ENCODE data around the gene AP1M1. TPM values are rescaled to one million over a fixed set of nuclear protein-coding genes. Genes with fewer than 3 reads are reported as not detected.

AP1M1 gene
- total RNA-seq, 2 donors from 2014 or later, result 54.8 to 70.2 TPM

GRCh38 chr19:16266586-16266942, 68.9 kb downstream of the AP1M1 start:
- Histone ChIP-seq H3K36me3 (no peaks in the 10 kb centered on the region), H3K4me3 (no peak overlapping the region), H3K4me1 (peaks cover 0 to 14% of the 10 kb centered on the region in 2 donors), H3K9me3 (no peaks in the 10 kb centered on the region), H3K27me3 (no peaks in the 10 kb centered on the region), H3K27ac (no peak overlapping the region)
- no peak for TF ChIP-seq CTCF (IDR thresholded peaks at IDR 0.05)
- no peak for DNase-seq (ENCODE audit: low spot score)

DNA sequence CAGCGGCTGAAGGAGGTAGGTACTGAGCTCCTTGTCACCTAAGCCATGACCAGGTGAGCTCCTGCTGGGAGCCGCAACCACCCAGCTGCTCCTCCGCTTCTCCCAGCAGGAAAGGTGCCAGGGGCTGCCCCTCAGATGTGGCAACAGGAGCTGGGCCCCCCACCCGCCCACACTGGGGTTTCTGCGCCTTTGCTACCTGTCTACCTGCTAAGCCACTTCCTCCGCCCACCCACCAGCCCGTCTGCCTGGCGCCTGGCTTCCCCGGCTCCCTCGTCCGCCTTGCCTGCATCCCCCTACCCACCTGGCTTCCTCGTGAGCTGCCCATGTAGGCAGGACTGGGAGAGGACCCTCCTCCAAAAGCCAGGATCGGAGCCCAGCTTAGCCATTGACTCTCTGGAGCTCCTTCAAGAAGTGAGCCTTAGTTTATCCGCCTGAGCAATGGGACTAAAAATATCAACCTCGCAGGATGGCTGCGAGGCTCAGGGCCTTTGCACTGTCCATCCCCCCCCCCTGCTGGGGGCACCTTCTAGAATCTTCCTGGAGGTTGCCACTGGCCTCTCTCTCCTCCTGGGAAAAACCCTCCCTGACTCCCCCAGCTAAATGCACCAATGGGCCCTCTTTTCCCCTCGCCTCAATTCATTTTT, 71.1 kb downstream of the AP1M1 start:
- H3K4me3 ChIP-seq, result no peak overlapping the region
- H3K27me3 ChIP-seq, result no peaks in the 10 kb centered on the region
- no peak overlapping the region for H3K27ac ChIP-seq
- H3K36me3 ChIP-seq, result no peaks in the 10 kb centered on the region
- H3K9me3 ChIP-seq, result no peaks in the 10 kb centered on the region
- no peak for TF ChIP-seq CTCF (IDR thresholded peaks at IDR 0.05)
- DNase-seq (ENCODE audit: low spot score), result no peak
- peaks cover 0 to 12% of the 10 kb centered on the region in 2 donors for H3K4me1 ChIP-seq

DNA sequence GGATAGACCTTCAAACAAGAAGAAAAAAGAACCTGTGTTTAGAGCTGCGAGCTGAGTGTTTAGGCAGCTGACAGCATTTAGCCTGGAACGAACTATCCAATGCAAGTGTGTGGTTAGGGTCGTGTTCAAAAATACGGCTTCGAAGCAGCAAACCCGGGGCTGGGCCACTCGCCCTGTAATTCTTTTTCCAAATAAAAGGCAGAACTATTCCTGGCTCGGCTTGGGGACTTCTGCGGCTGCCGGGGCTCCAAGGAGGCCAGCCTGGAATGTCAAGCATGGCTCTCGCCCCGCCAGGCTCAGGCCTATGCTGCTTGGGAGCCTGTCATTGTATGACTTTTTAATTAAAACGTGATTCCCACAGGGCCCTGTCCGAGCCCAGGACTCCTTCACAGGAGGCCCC, 75.2 kb downstream of the AP1M1 start:
- Histone ChIP-seq H3K9me3 (no peaks in the 10 kb centered on the region), H3K4me3 (no peak overlapping the region), H3K4me1 (peaks cover 0 to 12% of the 10 kb centered on the region in 2 donors), H3K27me3 (no peaks in the 10 kb centered on the region), H3K27ac (peak overlapping the region; percentile 52 to 56), H3K36me3 (no peaks in the 10 kb centered on the region)
- no peak for DNase-seq (ENCODE audit: low spot score)
- TF ChIP-seq CTCF (IDR thresholded peaks at IDR 0.05), result no peak

GRCh38 chr19:16274447-16274846, 76.7 kb downstream of the AP1M1 start:
- no peak for DNase-seq (ENCODE audit: low spot score)
- peak overlapping the region in 1 of 2 donors; percentile 27 for H3K27ac ChIP-seq

GRCh38 chr19:16280306-16280705, 82.6 kb downstream of the AP1M1 start:
- Histone ChIP-seq H3K4me1 (peaks cover 0 to 39% of the 10 kb centered on the region in 2 donors), H3K36me3 (no peaks in the 10 kb centered on the region), H3K4me3 (no peak overlapping the region), H3K9me3 (no peaks in the 10 kb centered on the region), H3K27me3 (no peaks in the 10 kb centered on the region), H3K27ac (no peak overlapping the region)
- no peak for TF ChIP-seq CTCF (IDR thresholded peaks at IDR 0.05)
- no peak for DNase-seq (ENCODE audit: low spot score)

More at GRCh38 chr19:16274447-16274846, 76.7 kb downstream of the AP1M1 start:
- no peak for TF ChIP-seq CTCF (IDR thresholded peaks at IDR 0.05)
- H3K4me3 ChIP-seq, result no peak overlapping the region
- H3K36me3 ChIP-seq, result no peaks in the 10 kb centered on the region
- peaks cover 0 to 15% of the 10 kb centered on the region in 2 donors for H3K4me1 ChIP-seq
- H3K27me3 ChIP-seq, result no peaks in the 10 kb centered on the region
- H3K9me3 ChIP-seq, result no peaks in the 10 kb centered on the region

DNA sequence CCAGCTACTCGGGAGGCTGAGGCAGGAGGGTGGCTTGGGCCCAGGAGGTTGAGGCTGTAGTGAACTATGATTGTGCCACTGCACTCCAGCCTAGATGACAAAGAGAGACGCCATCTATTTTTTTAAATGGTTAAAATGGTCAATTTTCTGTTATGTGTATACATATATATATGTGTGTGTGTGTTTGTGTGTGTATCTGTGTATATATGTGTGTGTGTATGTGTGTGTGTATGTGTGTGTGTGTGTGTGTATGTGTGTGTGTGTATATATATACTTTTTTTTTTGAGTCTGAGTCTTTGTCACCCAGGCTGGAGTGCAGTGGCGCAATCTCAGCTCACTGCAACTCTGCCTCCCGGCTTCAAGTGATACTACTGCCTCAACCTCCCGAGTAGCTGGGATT, 84.0 kb downstream of the AP1M1 start:
- no peak for TF ChIP-seq CTCF (IDR thresholded peaks at IDR 0.05)
- DNase-seq (ENCODE audit: low spot score), result no peak
- Histone ChIP-seq H3K27ac (peak overlapping the region; percentile 95 to 97), H3K9me3 (no peaks in the 10 kb centered on the region), H3K36me3 (no peaks in the 10 kb centered on the region), H3K4me3 (no peak overlapping the region), H3K27me3 (no peaks in the 10 kb centered on the region), H3K4me1 (peaks cover 0 to 53% of the 10 kb centered on the region in 2 donors)

Measured in right atrium auricular region (tissue), 2 donors.